Upper lobe of left lung (tissue), 4 donors: Measurements from ENCODE around the gene GNG7.

Source experiments
- EP300 ChIP-seq, 4 donors: sonication (generic); formaldehyde crosslinking; IDR thresholded peaks; one replicate each; pipeline ENCODE4 v1.5.1; 2017; ENCODE audit warnings: antibody characterized with exemption in 4 of 4, control low read depth in 2 of 4
- POLR2A ChIP-seq, 4 donors: fragments of 450-650 bp; IDR thresholded peaks; one replicate each; pipeline ENCODE4 v1.5.1; 2016 to 2017; ENCODE audit warnings: antibody characterized with exemption in 4 of 4, mild to moderate bottlenecking in 2 of 4
- POLR2AphosphoS5 ChIP-seq, 2 donors: sonication (generic); formaldehyde crosslinking; IDR thresholded peaks; one replicate each; pipeline ENCODE4 v1.5.1; 2017; ENCODE audit warnings: antibody characterized with exemption in 2 of 2
- TF ChIP-seq, protein P1 (sequence below), 6 experiments: fragments of 450-650 bp in 4 of 6; fragments of 200-600 bp in 2 of 6; sonication (generic) in 2 of 6; IDR thresholded peaks; one replicate each; pipeline ENCODE4 v1.5.1; 2016 to 2019; ENCODE audit warnings: antibody characterized with exemption in 6 of 6

DNA sequence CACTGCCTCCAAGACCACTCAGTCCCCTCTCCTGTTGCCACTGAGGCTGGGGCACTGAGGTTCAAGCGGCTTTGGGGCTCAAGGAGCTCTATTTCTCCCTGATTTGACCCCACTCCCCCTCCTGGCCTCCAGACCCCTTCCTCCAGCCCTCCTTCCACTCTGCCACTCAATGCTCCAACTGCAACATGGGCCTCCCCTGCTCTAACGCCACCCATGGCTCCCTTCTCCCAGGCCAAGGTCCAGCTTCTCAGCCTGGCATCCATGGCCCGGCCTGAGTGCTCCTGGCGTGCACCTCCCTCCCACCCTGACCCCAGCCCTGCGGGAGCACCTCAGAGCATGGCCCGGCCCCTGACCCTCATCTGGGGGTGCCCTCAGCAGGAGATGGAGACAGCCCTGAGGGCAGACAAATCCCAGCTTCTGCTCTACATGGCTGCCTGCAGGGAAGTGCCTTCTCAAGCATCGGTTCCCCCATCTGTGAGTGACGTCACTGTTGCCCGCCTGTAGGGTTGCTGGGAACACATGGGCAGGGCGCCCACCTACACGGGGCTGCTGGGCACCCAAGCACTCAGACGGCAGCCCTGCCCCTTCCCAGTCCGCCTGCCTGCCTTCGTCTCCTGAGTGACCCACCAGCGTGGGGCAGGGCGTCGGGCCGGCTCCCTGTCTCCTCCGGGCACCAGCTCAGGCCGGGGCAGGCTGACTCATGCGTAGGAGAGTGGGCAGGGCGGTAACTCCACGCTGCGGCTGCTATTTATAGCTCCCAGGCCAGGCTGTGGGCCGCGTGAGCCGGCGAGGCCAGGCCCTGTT is 20.2 kb upstream of the GNG7 start:
- TF ChIP-seq, protein P1, sequence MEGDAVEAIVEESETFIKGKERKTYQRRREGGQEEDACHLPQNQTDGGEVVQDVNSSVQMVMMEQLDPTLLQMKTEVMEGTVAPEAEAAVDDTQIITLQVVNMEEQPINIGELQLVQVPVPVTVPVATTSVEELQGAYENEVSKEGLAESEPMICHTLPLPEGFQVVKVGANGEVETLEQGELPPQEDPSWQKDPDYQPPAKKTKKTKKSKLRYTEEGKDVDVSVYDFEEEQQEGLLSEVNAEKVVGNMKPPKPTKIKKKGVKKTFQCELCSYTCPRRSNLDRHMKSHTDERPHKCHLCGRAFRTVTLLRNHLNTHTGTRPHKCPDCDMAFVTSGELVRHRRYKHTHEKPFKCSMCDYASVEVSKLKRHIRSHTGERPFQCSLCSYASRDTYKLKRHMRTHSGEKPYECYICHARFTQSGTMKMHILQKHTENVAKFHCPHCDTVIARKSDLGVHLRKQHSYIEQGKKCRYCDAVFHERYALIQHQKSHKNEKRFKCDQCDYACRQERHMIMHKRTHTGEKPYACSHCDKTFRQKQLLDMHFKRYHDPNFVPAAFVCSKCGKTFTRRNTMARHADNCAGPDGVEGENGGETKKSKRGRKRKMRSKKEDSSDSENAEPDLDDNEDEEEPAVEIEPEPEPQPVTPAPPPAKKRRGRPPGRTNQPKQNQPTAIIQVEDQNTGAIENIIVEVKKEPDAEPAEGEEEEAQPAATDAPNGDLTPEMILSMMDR (IDR thresholded peaks at IDR 0.05): no peak
- TF ChIP-seq POLR2A (IDR thresholded peaks at IDR 0.05) (no peak), POLR2AphosphoS5 (IDR thresholded peaks at IDR 0.05) (no peak), EP300 (IDR thresholded peaks at IDR 0.05) (no peak)
